Right atrium auricular region (tissue), 2 donors: Measurements from ENCODE around the gene GAS5. TPM values are rescaled to one million over a fixed set of nuclear protein-coding genes. Genes with fewer than 3 reads are reported as not detected.
"Not testable (repeated sequence)": the region's sequence is repeated elsewhere in the genome, so short reads cannot be mapped to it uniquely, and the experiment has no call there.

ENCODE experiments used
- DNase-seq: peaks from one replicate; pipeline ENCODE4 v3.0.0-alpha.2; 2019; ENCODE audit warnings: low spot score
- H3K27ac ChIP-seq, 2 donors: fragments of 200-600 bp; sonication (generic); 1 replicate in 1 of 2; 2 replicates in 1 of 2; pipeline ENCODE4 v1.5.1; 2016 to 2019
- H3K27me3 ChIP-seq, 2 donors: fragments of 200-600 bp; sonication (generic); one replicate each; pipeline versions ENCODE4 v1.5.1 to v1.6.0; 2017 to 2019
- H3K36me3 ChIP-seq: fragments of 200-600 bp; sonication (generic); one replicate; pipeline ENCODE4 v1.5.1; 2016
- H3K4me1 ChIP-seq, 2 donors: fragments of 200-600 bp; sonication (generic); one replicate each; pipeline versions ENCODE4 v1.5.1 to v1.6.0; 2017 to 2019
- H3K4me3 ChIP-seq, 2 donors: fragments of 200-600 bp; sonication (generic); 1 replicate in 1 of 2; 2 replicates in 1 of 2; pipeline ENCODE4 v1.5.1; 2017 to 2019; ENCODE audit warnings: mild to moderate bottlenecking in 1 of 2, moderate library complexity in 1 of 2
- H3K9me3 ChIP-seq, 2 donors: fragments of 200-600 bp; sonication (generic); one replicate each; pipeline ENCODE4 v1.5.1; 2019
- total RNA-seq, 2 donors: library from RNA; depleted of rRNA; stranded (reverse); fragments of >200 nt; gene quantifications; one replicate each; pipeline ENCODE4 v1.1.0, GENCODE V29; 2016
- TF ChIP-seq, protein P1 (sequence below), 2 donors: fragments of 200-600 bp; sonication (generic); IDR thresholded peaks; one replicate each; pipeline ENCODE4 v1.5.1; 2019; ENCODE audit warnings: antibody characterized with exemption in 2 of 2

The GAS5 gene
- total RNA-seq, 2 donors from 2014 or later, result 74.6 to 115 TPM

DNA sequence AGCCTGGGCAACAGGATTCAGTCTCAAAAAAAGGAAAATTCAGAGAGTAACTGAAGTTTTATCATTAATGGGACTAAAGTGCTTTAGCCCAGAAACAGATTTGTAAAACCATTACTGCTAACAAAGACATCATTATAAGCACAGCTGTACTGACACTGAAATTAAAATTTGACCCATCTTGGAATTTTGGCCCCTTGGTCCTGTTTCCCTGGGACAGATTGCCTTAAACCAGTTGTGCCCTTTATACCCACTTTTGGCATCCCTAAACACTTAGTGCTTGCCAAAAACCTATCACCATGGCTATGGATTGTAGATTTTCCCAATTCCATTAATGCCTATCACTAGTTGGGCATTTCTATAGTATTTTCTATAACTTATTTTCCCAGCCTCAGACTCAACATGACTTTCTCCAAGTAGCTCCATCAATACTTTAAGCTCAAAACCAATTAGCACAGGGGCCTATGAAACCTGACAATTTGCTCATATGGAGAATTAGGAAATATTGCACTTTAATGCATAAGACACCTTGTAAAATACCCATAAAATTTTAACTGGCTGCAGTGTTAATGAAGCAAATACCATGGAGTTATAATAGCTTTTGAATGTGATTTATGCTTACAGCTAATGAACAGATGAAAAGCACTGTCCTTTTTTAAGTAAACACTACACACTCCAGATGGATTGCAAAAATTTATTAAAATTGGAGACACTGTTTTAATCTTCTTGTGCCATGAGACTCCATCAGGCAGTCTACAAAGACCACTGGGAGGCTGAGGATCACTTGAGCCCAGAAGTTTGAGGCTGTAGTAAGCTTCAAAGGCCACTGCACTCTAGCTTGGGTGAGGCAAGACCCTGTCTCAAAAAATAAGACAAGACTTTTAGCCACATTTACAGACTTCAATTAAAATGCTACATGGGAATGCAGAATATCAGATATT, 4.3 kb downstream of the GAS5 start:
- Histone ChIP-seq H3K9me3 (no peaks in the 10 kb centered on the region), H3K36me3 (peaks cover 54% of the 10 kb centered on the region), H3K4me1 (peaks cover 0 to 37% of the 10 kb centered on the region in 2 donors), H3K4me3 (no peak overlapping the region), H3K27ac (no peak overlapping the region), H3K27me3 (no peaks in the 10 kb centered on the region)
- no peak for DNase-seq
- TF ChIP-seq, protein P1, sequence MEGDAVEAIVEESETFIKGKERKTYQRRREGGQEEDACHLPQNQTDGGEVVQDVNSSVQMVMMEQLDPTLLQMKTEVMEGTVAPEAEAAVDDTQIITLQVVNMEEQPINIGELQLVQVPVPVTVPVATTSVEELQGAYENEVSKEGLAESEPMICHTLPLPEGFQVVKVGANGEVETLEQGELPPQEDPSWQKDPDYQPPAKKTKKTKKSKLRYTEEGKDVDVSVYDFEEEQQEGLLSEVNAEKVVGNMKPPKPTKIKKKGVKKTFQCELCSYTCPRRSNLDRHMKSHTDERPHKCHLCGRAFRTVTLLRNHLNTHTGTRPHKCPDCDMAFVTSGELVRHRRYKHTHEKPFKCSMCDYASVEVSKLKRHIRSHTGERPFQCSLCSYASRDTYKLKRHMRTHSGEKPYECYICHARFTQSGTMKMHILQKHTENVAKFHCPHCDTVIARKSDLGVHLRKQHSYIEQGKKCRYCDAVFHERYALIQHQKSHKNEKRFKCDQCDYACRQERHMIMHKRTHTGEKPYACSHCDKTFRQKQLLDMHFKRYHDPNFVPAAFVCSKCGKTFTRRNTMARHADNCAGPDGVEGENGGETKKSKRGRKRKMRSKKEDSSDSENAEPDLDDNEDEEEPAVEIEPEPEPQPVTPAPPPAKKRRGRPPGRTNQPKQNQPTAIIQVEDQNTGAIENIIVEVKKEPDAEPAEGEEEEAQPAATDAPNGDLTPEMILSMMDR (IDR thresholded peaks at IDR 0.05), result no peak

DNA sequence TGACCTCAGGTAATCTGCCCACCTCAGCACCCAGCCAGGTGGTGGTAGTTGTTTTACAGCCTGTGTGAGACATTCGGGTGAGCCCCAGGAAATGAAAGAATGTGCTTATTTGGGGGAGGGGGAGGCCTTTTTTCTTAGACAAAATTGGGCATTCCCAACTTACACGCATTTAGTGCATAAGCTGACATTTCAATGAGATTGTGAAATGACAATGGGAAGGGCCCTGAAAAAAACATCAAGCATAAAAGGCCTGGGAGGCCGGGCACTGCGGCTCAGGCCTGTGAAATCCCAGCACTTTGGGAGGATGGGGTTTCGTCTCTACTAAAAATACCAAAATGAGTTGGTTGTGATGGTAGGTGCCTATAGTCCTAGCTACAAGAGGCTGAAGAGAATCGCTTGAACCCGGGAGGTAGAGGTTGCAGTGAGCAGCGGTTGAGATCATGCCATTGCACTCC, 5.0 kb downstream of the GAS5 start:
- Histone ChIP-seq H3K4me3 (no peak overlapping the region), H3K27me3 (no peaks in the 10 kb centered on the region), H3K36me3 (peaks cover 61% of the 10 kb centered on the region), H3K9me3 (no peaks in the 10 kb centered on the region), H3K27ac (no peak overlapping the region), H3K4me1 (peaks cover 0 to 37% of the 10 kb centered on the region in 2 donors)
- TF ChIP-seq, protein P1 (IDR thresholded peaks at IDR 0.05), result no peak
- DNase-seq, result no peak

DNA sequence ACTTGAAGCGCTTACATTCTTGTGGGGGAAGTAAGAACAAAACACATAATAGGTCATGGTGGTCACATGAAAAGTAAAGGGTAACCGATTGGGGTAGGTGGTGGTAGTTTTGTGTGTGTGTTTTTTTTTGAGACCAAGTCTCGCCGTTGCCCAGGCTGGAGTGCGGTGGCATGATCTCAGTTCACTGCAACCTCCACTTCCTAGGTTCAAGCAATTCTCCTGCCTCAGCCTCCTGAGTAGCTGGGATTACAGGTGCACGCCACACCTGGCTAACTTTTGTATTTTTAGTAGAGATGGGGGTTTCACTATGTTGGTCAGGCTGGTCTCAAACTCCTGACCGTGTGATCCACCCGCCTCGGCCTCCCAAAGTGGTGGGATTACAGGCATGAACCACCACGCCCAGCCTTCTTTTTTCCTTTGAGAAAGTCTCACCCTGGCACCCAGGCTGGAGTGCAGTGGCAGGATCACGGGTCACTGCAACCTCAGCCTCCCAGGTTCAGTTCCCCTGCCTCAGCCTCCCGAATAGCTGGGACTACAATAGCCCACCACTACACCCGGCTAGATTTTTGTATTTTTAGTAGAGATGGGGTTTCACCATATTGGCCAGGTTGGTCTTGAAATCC, 5.5 kb downstream of the GAS5 start:
- H3K27me3 ChIP-seq, H3K4me3 ChIP-seq, H3K9me3 ChIP-seq, H3K27ac ChIP-seq, DNase-seq: not testable (repeated sequence)
- peaks cover 66% of the 10 kb centered on the region for H3K36me3 ChIP-seq
- peaks cover 0 to 35% of the 10 kb centered on the region in 2 donors for H3K4me1 ChIP-seq

DNA sequence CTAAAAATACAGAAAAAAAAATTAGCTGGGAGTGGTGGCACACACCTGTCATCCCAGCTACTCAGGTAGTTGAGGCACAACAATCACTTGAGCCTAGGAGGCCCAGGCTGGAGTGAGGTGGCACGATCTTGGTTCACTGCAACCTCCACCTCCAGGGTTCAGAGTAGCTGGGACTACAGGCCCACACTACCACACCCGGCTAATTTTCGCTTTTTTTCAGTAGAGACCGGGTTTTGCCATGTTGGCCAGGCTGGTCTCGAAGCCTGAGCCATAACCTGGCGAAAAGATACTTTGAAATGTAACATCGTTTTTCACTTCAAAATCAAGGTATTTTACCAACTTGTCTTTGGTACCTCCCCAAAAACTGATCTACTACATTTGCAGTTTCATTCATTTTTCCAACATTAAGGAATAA, 6.1 kb downstream of the GAS5 start:
- no peak for DNase-seq
- Histone ChIP-seq H3K27me3 (no peaks in the 10 kb centered on the region), H3K27ac (no peak overlapping the region), H3K9me3 (no peaks in the 10 kb centered on the region), H3K4me3 (no peak overlapping the region), H3K4me1 (peaks cover 0 to 29% of the 10 kb centered on the region in 2 donors), H3K36me3 (peaks cover 62% of the 10 kb centered on the region)
- TF ChIP-seq, protein P1 (IDR thresholded peaks at IDR 0.05), result no peak

DNA sequence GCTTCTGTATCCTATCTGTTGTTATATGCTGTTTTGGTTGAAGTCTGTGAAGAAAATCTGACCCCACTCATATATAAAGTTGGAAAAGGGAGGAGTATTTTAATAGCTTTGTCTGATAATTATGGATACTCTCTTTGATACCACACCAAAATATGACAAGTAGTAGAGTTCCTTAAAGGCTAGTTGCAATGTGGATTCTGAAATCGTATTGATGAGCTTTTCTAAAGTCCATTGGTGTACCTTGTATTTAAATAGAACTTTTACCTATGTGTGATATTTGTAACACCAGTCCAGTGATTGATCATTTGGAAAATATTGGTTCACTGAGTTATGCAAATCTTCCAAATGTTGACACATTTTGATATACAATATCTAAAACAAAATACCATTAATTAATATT, 7.7 kb downstream of the GAS5 start:
- no peak for DNase-seq
- Histone ChIP-seq H3K4me3 (no peak overlapping the region), H3K27ac (no peak overlapping the region), H3K9me3 (no peaks in the 10 kb centered on the region), H3K36me3 (peaks cover 46% of the 10 kb centered on the region), H3K4me1 (peaks cover 0 to 13% of the 10 kb centered on the region in 2 donors), H3K27me3 (no peaks in the 10 kb centered on the region)
- TF ChIP-seq, protein P1 (IDR thresholded peaks at IDR 0.05), result no peak

DNA sequence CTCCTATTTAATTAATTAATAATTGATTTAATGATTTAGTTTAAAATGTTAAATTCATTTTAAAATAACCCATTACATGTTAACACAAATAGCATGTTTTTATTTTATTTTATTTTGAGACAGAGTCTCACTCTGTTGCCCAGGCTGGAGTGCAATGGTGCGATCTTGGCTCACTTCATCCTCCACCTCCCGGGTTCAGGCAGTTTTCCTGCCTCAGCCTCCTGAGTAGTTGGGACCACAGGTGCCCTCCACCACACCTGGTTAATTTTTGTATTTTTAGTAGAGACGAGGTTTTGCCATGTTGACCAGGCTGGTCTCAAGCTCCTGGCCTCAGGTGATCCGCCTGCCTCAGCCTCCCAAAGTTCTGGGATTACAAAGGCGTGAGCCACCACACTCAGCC, 8.2 kb downstream of the GAS5 start:
- not testable (repeated sequence) for H3K27ac ChIP-seq, H3K4me3 ChIP-seq, H3K9me3 ChIP-seq, H3K4me1 ChIP-seq, H3K27me3 ChIP-seq, DNase-seq
- H3K36me3 ChIP-seq, result peaks cover 42% of the 10 kb centered on the region
